Subcutaneous abdominal adipose tissue (tissue), 5 donors: Measurements from ENCODE around the gene POLR3K.
"Not testable (repeated sequence)": the region's sequence is repeated elsewhere in the genome, so short reads cannot be mapped to it uniquely, and the experiment has no call there.

ENCODE experiments used
- H3K27ac ChIP-seq: one replicate; pipeline ENCODE4 v1.7.0; 2013; ENCODE audit warnings: low read depth, mild to moderate bottlenecking, inconsistent platforms, low read length, moderate library complexity
- H3K27me3 ChIP-seq, 5 donors: one replicate each; pipeline ENCODE4 v1.7.0; 2013; ENCODE audit warnings: low read length in 5 of 5, inconsistent platforms in 1 of 5; ENCODE audit not compliant: control insufficient read depth in 5 of 5, insufficient read depth in 4 of 5
- H3K36me3 ChIP-seq, 5 donors: one replicate each; pipeline ENCODE4 v1.7.0; 2013; ENCODE audit warnings: low read length in 5 of 5; ENCODE audit not compliant: control insufficient read depth in 5 of 5, insufficient read depth in 5 of 5
- H3K4me1 ChIP-seq, 5 donors: one replicate each; pipeline ENCODE4 v1.7.0; 2013; ENCODE audit warnings: low read length in 5 of 5, mild to moderate bottlenecking in 3 of 5, moderate library complexity in 1 of 5; ENCODE audit not compliant: control insufficient read depth in 5 of 5, insufficient read depth in 5 of 5
- H3K4me3 ChIP-seq, 5 donors: one replicate each; pipeline ENCODE4 v1.7.0; 2013; ENCODE audit warnings: low read length in 5 of 5, low read depth in 1 of 5
- H3K9ac ChIP-seq, 5 donors: one replicate each; pipeline ENCODE4 v1.7.0; 2013; ENCODE audit warnings: low read length in 5 of 5, mild to moderate bottlenecking in 4 of 5, moderate library complexity in 3 of 5
- H3K9me3 ChIP-seq, 5 donors: one replicate each; pipeline ENCODE4 v1.7.0; 2013; ENCODE audit warnings: low read length in 5 of 5; ENCODE audit not compliant: control insufficient read depth in 5 of 5
- donor health status: healthy.
- donor health status: healthy.
- donor health status: healthy.
- donor health status: healthy.
- donor health status: healthy.

POLR3K gene

GRCh38 chr16:59440-60059 is 6.1 kb upstream of the POLR3K start:
- Histone ChIP-seq H3K27me3 (no peaks in the 10 kb centered on the region), H3K9ac (no peak overlapping the region), H3K4me3 (no peak overlapping the region), H3K4me1 (peaks cover 0 to 3% (median 0%) of the 10 kb centered on the region in 5 donors), H3K9me3 (no peaks in the 10 kb centered on the region), H3K27ac (no peak overlapping the region), H3K36me3 (peaks cover 0 to 91% (median 88%) of the 10 kb centered on the region in 5 donors)

- peaks cover 0 to 11% (median 8%) of the 10 kb centered on the region in 5 donors for H3K4me1 ChIP-seq
- H3K4me3 ChIP-seq, result no peak overlapping the region
- H3K27ac ChIP-seq, result no peak overlapping the region
- H3K9ac ChIP-seq, result no peak overlapping the region
- H3K36me3 ChIP-seq, result peaks cover 0 to 83% (median 80%) of the 10 kb centered on the region in 5 donors
- H3K27me3 ChIP-seq, result no peaks in the 10 kb centered on the region
- no peaks in the 10 kb centered on the region for H3K9me3 ChIP-seq
Measured at GRCh38 chr16:58491-59439, 5.4 kb upstream of the POLR3K start.

GRCh38 chr16:57711-58110 is 4.3 kb upstream of the POLR3K start:
- Histone ChIP-seq H3K4me3 (no peak overlapping the region), H3K9me3 (no peaks in the 10 kb centered on the region), H3K27ac (no peak overlapping the region), H3K9ac (no peak overlapping the region), H3K27me3 (no peaks in the 10 kb centered on the region), H3K36me3 (peaks cover 0 to 73% (median 70%) of the 10 kb centered on the region in 5 donors), H3K4me1 (peaks cover 0 to 19% (median 13%) of the 10 kb centered on the region in 5 donors)

GRCh38 chr16:56231-56927 is 3.0 kb upstream of the POLR3K start:
- Histone ChIP-seq H3K36me3 (peaks cover 0 to 60% (median 57%) of the 10 kb centered on the region in 5 donors), H3K4me1 (peaks cover 0 to 19% (median 18%) of the 10 kb centered on the region in 5 donors)

DNA sequence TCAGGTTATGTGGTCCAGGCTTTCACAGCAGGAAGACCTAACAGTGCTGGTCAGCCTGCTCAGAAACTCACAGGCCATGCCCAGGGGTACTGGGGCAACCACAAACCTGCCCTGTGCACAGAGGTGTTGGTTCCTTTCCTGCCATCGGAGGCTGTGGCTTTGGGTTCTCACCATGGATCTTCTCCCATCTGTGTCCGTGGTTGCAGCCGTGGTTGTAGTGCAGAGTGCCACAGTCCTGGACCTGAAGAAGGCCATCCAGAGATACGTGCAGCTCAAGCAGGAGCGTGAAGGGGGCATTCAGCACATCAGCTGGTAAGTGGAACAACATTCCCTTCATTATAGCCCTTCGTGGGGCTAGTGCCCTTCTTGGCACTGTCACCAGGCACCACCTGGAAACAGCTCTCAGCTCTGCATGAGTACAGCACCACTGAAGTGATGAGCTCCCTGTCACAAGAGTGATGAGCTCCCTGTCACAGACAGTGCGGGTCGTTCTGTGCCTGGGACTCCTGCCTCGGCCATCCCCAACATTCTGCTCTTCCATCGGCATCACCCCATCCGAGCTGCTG is 2.2 kb upstream of the POLR3K start:
- Histone ChIP-seq H3K36me3 (peaks cover 0 to 56% (median 52%) of the 10 kb centered on the region in 5 donors), H3K4me1 (peaks cover 0 to 19% (median 18%) of the 10 kb centered on the region in 5 donors), H3K27ac (no peak overlapping the region), H3K9ac (no peak overlapping the region), H3K9me3 (no peaks in the 10 kb centered on the region), H3K4me3 (no peak overlapping the region), H3K27me3 (no peaks in the 10 kb centered on the region)

More at GRCh38 chr16:56231-56927, 3.0 kb upstream of the POLR3K start:
- Histone ChIP-seq H3K27ac (no peak overlapping the region), H3K9me3 (no peaks in the 10 kb centered on the region), H3K9ac (no peak overlapping the region), H3K27me3 (no peaks in the 10 kb centered on the region), H3K4me3 (no peak overlapping the region)

GRCh38 chr16:54237-54581 is 801 bp upstream of the POLR3K start:
- peaks cover 0 to 47% (median 37%) of the 10 kb centered on the region in 5 donors for H3K36me3 ChIP-seq
- H3K27ac ChIP-seq, result no peak overlapping the region
- H3K4me1 ChIP-seq, result peaks cover 0 to 19% (median 18%) of the 10 kb centered on the region in 5 donors
- peak overlapping the region in 4 of 5 donors; percentile 80 to 88 (median 81) for H3K9ac ChIP-seq
- H3K9me3 ChIP-seq, result no peaks in the 10 kb centered on the region
- H3K27me3 ChIP-seq, result no peaks in the 10 kb centered on the region
- H3K4me3 ChIP-seq, result peak overlapping the region; percentile 23 to 92 (median 83)

GRCh38 chr16:50769-51591 is 2.4 kb downstream of the POLR3K start:
- peaks cover 4 to 26% (median 10%) of the 10 kb centered on the region in 5 donors for H3K36me3 ChIP-seq
- no peak overlapping the region for H3K27ac ChIP-seq
- no peaks in the 10 kb centered on the region for H3K27me3 ChIP-seq
- no peaks in the 10 kb centered on the region for H3K9me3 ChIP-seq
- peaks cover 0 to 19% (median 17%) of the 10 kb centered on the region in 5 donors for H3K4me1 ChIP-seq
- no peak overlapping the region for H3K9ac ChIP-seq
- H3K4me3 ChIP-seq, result no peak overlapping the region

DNA sequence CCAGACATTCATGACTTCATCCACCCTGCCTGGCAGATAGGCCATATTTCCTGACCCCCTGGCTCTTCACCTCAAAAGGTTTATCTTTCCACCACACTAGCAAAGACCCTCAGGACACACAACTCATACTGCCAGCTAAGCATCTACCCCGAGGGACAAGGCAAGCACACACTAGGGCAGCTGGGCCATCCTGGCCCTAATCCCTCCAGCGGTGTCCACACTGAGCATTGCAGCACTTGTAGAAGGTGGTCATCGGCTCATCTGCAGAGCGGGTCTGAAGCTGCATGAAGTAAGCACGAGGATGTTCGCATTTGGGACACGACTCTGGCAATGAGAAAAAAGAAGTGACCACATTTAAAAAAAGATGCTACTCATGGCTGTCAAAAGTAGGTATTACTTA is 6.2 kb downstream of the POLR3K start:
- Histone ChIP-seq H3K36me3 (peaks cover 4 to 36% (median 17%) of the 10 kb centered on the region in 5 donors), H3K27me3 (no peaks in the 10 kb centered on the region), H3K4me1 (peaks cover 0 to under 1% (median 0%) of the 10 kb centered on the region in 5 donors), H3K4me3 (no peak overlapping the region), H3K9ac (no peak overlapping the region), H3K27ac (no peak overlapping the region), H3K9me3 (no peaks in the 10 kb centered on the region)

GRCh38 chr16:46510-46909 is 6.9 kb downstream of the POLR3K start:
- H3K4me3 ChIP-seq, H3K9ac ChIP-seq, H3K9me3 ChIP-seq, H3K27me3 ChIP-seq, H3K4me1 ChIP-seq, H3K27ac ChIP-seq: not testable (repeated sequence)
- H3K36me3 ChIP-seq, result peaks cover 4 to 36% (median 17%) of the 10 kb centered on the region in 5 donors
